ENCODE results near the gene MRS2.
"Not testable (repeated sequence)": the region's sequence is repeated elsewhere in the genome, so short reads cannot be mapped to it uniquely, and the experiment has no call there.

Gene MRS2, protein sequence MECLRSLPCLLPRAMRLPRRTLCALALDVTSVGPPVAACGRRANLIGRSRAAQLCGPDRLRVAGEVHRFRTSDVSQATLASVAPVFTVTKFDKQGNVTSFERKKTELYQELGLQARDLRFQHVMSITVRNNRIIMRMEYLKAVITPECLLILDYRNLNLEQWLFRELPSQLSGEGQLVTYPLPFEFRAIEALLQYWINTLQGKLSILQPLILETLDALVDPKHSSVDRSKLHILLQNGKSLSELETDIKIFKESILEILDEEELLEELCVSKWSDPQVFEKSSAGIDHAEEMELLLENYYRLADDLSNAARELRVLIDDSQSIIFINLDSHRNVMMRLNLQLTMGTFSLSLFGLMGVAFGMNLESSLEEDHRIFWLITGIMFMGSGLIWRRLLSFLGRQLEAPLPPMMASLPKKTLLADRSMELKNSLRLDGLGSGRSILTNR

DNA sequence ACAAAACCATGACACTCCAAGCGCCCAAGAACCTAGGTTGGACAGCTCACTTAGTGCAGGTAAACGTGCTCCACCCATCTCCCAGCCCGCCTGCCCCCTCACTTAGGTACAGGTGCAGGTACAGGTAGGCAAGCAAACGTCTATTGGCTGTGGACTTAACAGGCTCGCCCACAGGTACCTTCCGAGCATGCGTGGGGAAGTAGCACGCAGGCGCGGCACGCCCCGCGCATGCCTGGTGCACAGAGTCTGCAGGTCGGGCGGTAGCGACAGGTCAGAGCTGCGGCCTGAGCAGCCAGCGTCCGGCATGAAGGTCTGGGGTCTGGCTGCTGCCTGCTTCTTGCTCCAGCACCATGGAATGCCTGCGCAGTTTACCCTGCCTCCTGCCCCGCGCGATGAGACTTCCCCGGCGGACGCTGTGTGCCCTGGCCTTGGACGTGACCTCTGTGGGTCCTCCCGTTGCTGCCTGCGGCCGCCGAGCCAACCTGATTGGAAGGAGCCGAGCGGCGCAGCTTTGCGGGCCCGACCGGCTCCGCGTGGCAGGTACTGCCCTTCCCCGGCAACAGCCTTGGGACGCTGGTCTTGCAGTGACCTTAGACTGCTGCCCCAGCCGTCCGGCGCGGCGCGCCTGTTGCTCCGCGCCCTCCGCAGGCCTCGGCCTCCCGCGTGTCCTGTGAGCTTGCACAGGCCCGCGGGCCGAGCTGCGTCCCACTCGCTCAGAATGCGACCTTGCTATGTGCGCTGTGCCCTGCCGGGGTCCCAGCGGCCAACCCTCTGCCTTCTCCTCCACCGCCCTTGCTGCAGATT, at the start of gene MRS2:
MRS2 (plus strand) TSS at position 240 of the 804 bp plus-strand sequence; CDS start at position 351, 111 bp downstream.
- DNase-seq (ENCODE audit: low spot score), result peak; percentile 43

DNA sequence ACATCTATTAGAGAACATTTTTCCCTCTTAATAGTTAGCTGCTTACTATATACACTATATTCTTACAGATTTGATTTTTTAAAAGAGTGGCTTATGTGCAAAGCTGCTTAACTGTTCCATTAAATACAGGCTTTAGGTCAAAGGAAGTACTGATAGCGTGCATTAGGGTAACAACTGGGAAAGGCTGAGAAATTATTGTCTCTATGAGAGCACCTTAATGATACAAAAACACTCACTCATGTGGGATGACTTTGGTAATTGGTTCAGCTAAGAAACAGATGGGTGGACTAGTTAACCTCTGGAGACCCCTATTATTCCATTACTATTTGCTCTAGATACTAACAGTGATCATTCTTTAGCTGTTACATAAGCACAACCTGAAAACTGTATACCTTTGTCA, 48.9 kb upstream of the MRS2 start:
- no peak for DNase-seq (ENCODE audit: low spot score)

DNA sequence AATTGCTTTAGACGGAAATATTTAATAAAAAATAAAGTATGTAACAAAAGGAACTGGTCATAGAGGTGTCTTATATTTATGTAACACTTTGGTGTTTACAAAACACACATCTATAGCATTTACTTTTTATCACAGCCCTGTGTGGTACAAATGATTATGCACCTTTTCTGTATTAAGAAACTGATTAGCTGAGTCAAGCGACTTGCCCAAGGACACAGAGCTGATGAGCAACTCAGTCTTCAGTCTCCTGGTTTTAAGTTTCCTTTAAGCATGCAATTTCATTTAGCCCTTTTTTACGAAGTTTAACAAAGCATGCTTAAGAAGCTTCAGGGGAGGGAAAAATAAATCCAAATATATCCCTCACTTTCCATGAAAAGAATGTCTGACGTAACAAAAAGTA, 47.3 kb upstream of the MRS2 start:
- DNase-seq (ENCODE audit: low spot score), result no peak

DNA sequence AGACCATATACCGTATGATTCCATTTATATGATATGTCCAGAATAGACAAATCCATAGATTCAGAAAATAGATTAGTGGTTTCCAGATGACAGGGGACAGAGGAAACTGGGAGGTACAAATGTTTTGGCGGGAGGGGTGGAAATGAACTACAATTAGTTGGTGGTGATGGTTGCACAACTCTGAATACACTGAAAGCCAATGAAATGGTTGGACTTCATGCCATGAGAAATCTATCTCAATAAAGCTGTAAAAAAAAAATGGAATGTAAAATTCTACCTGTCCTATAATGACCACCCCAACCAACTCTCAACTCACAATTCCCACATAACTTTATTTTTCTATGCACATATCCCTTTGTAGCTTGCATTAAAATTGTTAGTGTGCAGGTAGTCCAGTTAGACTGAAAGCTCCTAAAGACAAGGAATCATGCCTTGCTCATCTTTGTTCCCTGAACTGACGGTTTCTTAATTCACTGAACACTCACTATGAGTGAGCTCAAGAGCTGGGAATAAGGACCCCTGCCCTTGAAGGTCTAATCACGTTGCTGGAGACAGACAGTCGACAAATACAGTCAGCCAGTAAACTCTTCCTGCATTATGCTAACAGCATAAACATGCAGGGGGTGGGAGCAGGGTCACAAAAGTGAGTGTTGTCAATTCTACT, 46.3 kb upstream of the MRS2 start:
- DNase-seq (ENCODE audit: low spot score), result no peak

DNA sequence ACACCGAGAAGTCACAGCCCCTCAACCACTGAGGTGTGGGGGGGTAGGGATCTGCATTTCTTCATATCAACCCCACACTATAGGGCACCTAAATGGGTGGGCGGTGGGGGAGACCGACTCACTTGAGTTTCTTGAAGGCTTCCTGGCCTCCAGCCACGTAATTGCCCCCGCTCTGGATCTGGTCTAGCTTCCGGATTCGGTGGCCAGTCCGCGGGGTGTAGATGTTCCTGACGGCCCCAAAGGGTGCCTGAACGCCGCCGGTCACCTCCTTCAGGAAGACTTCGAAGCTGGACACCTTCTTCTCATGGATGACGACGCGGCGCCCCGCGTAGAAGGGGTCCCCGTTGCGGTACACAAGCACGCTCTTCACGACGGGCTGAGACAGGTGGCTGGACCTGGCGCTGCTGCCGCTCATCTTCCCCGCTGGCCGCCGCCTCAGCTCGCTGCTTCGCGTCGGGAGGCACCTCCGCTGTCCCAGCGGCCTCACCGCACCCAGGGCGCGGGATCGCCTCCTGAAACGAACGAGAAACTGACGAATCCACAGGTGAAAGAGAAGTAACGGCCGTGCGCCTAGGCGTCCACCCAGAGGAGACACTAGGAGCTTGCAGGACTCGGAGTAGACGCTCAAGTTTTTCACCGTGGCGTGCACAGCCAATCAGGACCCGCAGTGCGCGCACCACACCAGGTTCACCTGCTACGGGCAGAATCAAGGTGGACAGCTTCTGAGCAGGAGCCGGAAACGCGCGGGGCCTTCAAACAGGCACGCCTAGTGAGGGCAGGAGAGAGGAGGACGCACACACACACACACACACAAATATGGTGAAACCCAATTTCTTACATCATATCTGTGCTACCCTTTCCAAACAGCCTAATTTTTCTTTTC, 45.2 kb upstream of the MRS2 start, which contains the start of gene DCDC2:
DCDC2 (minus strand) TSS at position 724 of the 883 bp plus-strand sequence; CDS start at position 415, 309 bp downstream.
- no peak for DNase-seq (ENCODE audit: low spot score)

DNA sequence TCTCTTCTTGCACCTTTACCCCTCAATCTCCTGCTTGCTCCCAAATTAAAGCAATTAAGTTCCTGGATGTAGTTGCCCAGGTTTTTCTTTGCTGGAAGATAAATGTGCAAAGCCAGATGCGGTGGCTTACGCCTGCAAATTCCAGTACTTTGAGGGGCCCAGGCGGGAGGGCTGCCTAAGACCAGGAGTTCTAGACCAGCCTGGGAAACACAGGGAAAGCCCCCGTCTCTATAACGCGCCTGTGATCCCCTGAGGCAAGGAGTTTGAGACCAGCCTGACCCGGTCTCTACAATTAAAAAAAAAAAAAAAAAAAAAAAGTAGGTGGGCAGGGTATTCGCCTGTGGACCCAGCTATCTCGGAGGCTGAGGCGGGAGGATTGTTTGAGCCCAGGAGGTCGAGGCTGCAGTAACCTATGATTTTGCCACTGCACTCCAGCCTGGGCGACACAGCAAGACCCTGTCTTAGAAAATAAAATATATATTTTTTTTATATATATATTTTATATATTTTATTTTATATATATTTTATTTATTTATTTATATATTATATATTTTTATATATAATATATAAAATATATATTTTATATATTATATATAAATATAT, 44.4 kb upstream of the MRS2 start:
- no peak for DNase-seq (ENCODE audit: low spot score)

DNA sequence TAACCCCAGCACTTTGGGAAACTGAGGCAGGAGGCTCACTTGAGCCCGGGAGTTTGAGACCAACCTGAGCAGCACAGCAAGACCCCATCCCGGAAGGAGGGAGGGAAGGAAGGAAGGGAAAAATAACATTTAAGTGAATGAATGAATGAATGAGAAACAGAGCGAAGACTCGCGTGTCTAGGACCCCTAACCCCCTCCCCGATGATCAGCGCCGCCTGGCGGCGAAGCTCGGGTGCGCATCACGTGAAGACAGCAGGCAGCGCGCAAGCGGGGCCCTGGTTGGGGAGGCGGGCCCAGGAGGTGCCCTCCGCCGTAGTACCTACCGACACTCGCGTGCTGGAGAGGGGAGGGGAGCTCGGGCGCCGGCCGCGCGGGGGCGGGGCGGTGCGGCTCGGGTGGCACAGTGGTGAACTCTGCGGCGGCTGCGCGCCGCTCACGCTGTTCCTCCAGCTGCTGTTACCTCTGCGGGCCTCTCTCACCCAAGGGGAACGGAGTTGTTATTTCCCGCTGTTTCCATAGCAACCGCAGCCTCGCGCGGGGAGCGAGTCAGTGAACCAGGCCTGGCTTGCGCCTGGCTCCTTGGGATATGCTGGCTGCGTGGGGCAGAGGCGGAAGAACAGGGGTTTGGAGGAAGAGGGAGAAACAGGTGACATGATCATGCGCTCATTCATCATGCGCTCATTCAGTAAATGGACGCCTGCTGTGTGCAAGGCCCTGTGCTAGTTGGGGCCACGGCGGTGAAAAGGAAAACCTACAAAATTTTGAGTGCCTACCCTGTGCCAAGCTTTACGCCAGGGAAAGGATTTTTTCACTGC, 42.9 kb upstream of the MRS2 start:
- peak; percentile 25 for DNase-seq (ENCODE audit: low spot score)

DNA sequence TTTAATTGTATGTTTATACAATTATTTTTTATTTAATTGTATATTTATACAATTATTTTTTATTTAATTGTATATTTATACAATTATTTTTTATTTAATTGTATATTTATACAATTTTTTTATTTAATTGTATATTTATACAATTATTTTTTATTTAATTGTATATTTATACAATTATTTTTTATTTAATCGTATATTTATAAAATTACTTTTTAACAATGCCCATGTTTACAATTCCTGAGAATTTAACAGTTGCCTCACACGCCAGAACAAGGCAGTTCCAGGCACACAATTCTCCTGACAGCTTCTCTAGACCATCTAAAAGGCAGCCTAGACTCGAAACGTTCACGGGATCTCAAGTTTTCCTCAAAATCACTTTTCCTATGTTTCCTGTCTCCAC, 40.4 kb upstream of the MRS2 start:
- DNase-seq (ENCODE audit: low spot score), result not testable (repeated sequence)

DNA sequence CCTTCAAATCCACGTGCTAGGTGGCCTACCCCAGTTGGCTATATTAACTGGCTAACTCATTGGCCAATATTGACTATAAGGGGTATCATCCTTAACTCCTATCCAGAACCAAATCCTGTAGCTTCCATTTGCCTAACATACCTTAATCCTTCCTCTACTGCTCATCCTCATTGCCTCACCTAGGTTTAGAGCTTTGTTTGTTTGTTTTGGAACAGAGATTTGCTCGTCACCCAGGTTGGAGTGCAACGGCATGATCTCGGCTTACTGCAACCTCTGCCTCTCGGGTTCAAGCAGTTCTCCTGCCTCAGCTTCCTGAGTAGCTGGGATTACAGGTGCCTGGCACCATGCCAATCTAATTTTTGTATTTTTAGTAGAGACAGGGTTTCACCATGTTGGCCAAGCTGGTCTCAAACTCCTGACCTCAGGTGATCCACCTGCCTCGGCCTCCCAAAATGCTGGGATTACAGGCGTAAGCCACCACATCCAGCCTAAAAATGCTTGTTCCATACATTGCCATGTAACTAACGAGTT, 37.6 kb upstream of the MRS2 start:
- not testable (repeated sequence) for DNase-seq (ENCODE audit: low spot score)

DNA sequence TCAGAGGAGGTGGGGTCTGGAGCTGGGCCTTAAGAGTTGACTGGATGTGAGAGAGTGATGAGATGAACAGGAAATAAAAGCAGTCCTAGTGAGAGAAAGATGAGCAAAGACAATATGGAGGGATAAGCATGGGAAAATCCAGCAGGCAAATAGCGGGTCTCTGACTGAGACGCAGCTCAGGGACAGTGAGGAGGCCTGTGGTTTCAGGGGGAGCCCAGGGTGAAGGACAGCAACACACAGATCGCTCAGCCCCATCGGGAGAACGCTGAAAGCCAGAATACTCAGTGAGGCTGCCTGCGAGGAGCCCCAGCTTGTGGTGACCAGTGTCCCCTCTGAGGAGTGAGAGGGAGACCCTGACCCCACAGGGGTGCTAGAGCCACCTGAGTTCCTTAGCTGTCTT, 28.1 kb upstream of the MRS2 start:
- no peak for DNase-seq (ENCODE audit: low spot score)

DNA sequence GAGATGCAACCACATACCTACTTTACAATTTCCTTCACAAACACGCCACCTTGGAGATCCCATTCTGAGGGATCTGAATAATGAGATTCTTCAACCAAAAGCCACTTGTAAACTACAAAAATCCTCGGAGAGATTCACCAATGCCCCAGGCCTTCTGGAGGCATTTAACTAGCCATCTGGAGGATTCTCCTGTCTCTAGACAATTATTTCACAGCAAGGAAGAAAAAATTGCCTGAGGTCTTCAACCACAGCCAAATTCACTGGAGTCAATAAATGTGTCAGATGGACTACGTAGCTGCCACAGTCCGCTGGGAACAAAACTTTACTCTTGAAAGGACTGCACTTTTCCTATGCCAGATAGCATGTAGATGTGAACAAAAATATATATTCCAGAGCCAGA, 25.9 kb upstream of the MRS2 start:
- no peak for DNase-seq (ENCODE audit: low spot score)

DNA sequence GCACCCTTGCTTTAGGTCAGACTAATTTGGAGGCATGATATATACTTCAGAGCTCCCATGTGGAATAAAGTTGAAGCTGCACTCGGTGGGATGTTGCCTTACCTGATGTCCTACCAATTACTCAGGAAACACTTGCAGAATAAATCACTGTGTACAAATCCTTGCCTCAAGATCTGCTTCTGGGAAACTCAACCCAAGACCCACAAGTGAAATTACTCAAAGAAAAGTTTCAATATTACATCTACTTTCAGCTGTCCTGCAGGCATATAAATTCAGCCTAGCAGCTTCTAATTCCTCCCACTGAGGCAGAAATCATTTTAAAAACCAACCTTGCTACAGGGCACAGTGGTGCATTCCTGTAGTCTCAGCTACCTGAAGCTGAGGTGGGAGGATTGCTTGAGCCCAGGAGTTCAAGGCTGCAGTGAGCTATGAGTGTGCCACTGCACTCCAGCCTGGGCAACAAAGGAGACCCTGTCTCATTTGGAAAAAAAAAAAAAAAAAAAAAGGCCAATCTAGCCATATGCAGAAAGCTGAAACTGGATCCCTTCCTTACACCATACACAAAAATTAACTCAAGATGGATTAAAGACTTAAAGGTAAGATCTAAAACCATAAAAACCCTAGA, 24.2 kb upstream of the MRS2 start:
- DNase-seq (ENCODE audit: low spot score), result no peak

DNA sequence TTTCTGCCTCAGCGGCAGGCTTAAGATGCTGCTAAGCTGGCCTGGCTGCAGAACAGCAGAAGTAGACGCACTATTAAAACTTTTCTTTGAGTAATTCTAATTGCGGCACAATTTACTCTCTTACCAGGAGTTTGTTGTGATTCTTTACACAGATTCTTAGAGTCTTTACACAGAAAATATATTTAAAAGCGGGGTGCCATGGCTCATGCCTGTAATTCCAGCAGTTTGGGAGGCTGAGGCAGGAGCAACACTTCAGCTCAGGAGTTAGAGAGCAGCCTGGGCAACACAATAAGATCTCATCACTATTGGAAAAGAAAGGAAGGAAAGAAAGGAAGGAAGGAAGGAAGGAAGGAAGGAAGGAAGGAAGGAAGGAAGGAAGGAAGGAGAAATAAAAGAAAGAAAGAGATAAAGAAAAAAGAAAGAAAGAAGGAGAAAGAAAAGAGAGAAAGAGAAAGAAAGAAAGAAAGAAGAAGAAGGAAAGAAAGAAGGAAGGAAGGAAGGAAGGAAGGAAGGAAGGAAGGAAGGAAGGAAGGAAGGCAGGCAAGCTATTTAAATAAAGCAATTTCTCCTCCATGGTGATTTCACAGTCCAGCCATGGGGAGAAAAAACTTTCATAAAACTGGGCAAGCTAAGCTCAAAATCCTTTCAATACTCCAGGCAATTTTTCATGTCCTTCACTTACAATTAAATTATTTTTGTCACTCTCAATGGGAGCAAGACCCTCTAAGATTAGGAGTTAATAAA, 21.1 kb upstream of the MRS2 start:
- no peak for DNase-seq (ENCODE audit: low spot score)

DNA sequence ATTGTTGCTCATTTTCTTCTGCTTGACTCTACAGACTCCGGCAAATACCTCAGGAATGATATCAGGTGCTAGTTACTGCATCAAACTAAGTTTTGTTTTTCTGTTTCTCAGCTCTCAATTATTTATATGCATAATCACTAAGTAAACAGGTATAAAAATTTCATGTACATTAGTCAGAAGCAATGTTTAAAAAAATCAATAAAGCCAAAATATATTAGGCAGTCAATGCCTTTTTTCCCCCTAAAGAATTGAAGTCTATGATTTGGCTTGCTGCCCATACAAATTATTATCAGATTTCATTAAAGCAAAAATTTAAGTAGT, 20.6 kb upstream of the MRS2 start:
- DNase-seq (ENCODE audit: low spot score), result no peak

DNA sequence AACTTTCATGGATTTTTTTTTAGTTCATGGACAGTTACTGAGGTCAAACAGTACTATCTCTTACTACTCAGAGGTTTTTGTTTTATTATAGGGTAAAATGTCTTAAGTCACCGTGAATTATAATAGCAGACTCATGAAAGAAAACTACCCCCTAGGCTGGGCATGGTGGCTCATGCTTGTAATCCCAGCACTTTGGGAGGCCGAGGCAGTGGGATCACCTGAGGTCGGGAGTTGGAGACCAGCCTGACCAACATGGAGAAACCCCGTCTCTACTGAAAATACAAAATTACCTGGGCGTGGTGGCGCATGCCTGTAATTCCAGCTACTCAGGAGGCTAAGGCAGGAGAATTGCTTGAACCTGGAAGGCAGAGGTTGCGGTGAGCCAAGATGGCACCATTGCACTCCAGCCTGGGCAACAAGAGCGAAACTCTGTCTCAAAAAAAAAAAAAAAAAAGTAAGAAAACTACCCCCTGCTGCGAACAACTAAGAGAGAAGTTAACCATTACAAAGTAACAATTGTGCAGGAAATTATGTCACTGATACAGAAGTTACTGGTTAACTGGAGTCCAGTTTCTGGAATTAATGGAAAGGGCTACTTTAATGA, 19.7 kb upstream of the MRS2 start:
- not testable (repeated sequence) for DNase-seq (ENCODE audit: low spot score)

DNA sequence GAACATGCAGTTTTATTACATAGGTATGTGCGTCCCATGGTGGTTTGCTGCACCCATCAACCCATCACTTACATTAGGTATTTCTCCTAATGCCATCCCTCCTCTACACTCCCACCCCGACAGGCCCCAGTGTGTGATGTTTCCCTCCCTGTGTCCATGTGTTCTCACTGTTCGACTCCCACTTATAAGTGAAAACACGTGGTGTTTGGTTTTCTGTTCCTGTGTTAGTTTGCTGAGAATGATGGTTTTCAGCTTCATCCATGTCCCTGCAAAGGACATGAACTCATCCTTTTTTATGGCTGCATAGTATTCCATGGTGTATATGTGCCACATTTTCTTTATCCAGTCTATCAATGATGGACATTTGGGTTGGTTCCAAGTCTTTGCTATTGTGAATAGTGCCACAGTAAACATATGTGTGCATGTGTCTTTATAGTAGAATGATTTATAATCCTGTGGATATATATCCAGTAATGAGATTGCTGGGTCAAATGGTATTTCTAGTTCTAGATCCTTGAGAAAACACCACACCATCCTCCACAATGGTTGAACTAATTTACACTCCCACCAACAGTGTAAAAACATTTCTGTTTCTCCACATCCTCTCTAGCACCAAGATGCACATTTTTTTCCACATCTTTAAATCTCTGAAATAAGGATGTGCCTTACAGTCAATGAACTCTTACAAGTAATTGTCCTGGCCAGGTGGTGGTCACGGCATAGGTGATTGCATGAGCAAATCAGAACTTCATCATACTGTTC, 18.2 kb upstream of the MRS2 start:
- not testable (repeated sequence) for DNase-seq (ENCODE audit: low spot score)

DNA sequence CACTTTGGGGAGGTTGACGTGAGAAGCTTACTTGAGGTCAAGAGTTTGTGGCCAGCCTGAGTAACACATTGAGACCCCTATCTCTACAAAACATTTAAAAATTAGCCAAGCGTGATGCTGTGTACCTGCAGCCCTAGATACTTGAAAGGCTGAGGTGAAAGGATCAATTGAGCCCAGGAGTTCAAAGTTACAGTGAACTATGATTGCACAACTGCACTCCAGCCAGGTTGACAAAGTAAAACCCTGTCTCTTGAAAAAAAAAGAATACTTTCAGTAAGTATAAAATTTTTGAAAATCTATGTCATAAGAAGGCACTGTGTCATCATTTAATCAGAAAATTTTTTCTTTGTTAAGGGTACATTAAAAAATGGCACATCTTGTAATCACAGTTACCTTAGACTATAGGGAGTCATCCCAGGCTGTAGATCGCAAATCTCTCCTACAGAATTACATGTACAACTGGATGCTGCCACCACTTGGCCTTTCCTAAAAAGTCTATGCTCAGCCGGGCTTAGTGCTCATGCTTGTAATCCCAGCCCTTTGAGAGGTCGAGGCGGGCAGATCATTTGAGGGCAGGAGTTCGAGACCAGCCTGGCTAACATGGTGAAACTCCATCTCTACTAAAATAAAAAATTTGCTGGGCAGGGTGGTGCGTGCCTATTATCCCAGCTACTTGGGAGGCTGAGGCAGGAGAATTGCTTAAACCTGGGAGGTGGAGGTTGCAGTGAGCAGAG, 17.0 kb upstream of the MRS2 start:
- no peak for DNase-seq (ENCODE audit: low spot score)
